SK-N-MC (cell line): ENCODE data around the gene ARID5B.

Experiments used
- EZH2 ChIP-seq: fragments of 200-600 bp; sonication (generic); IDR thresholded peaks from one replicate; pipeline ENCODE4 v1.6.1; 2017; ENCODE audit warnings: antibody characterized with exemption
- FOXP2 ChIP-seq: optimal IDR thresholded peaks from 2 replicates; pipeline ENCODE3; 2011; ENCODE audit warnings: mild to moderate bottlenecking, moderate library complexity; ENCODE audit not compliant: insufficient read depth; ENCODE audit errors: extremely low read length, control extremely low read depth
- POLR2AphosphoS5 ChIP-seq: IDR thresholded peaks from 2 replicates; pipeline ENCODE4 v1.6.1; 2012; ENCODE audit warnings: mild to moderate bottlenecking, low read depth, low read length, borderline replicate concordance

GRCh38 chr10:61894133-61894532 is 7.4 kb upstream of the ARID5B start:
- TF ChIP-seq EZH2 = no peak
- no peak for TF ChIP-seq POLR2AphosphoS5
- no peak for TF ChIP-seq FOXP2
